Liver (tissue), 9 donors: Measurements from ENCODE around the gene DEAF1. TPM values are rescaled to one million over a fixed set of nuclear protein-coding genes. Genes with fewer than 3 reads are reported as not detected.
A peak's percentile ranks its signal among the peaks of the same experiment; 100 is the strongest.

Source experiments
- DNase-seq: peaks from one replicate; pipeline ENCODE4 v3.0.0-alpha.2; 2017; ENCODE audit warnings: low spot score
- H3K27ac ChIP-seq, 2 donors: one replicate each; pipeline ENCODE4 v1.7.0; 2013; ENCODE audit warnings: inconsistent platforms in 2 of 2, low read length in 2 of 2, control low read depth in 1 of 2, low read depth in 1 of 2, mild to moderate bottlenecking in 1 of 2
- H3K27me3 ChIP-seq, 4 donors: one replicate each; pipeline versions ENCODE4 v1.6.1 to v1.7.0; 2013; ENCODE audit warnings: low read length in 3 of 4, inconsistent platforms in 1 of 4, mild to moderate bottlenecking in 1 of 4, moderate library complexity in 1 of 4; ENCODE audit not compliant: control insufficient read depth in 4 of 4, insufficient read depth in 4 of 4
- H3K36me3 ChIP-seq, 4 donors: one replicate each; pipeline versions ENCODE4 v1.6.1 to v1.7.0; 2013; ENCODE audit warnings: low read length in 3 of 4, mild to moderate bottlenecking in 3 of 4, low read depth in 1 of 4, moderate library complexity in 1 of 4; ENCODE audit not compliant: control insufficient read depth in 4 of 4, insufficient read depth in 3 of 4
- H3K4me1 ChIP-seq, 4 donors: one replicate each; pipeline versions ENCODE4 v1.6.1 to v1.7.0; 2013; ENCODE audit warnings: low read length in 3 of 4, mild to moderate bottlenecking in 3 of 4, moderate library complexity in 1 of 4; ENCODE audit not compliant: control insufficient read depth in 4 of 4, insufficient read depth in 4 of 4
- H3K4me3 ChIP-seq, 3 donors: one replicate each; pipeline versions ENCODE4 v1.6.1 to v1.7.0; 2013; ENCODE audit warnings: low read length in 3 of 3, control low read depth in 1 of 3, low read depth in 1 of 3, mild to moderate bottlenecking in 1 of 3
- H3K9ac ChIP-seq, 2 donors: one replicate each; pipeline ENCODE4 v1.7.0; 2013; ENCODE audit warnings: low read length in 2 of 2, mild to moderate bottlenecking in 2 of 2, moderate library complexity in 2 of 2, control low read depth in 1 of 2, low read depth in 1 of 2
- H3K9me3 ChIP-seq, 4 donors: one replicate each; pipeline versions ENCODE4 v1.6.1 to v1.7.0; 2013; ENCODE audit warnings: low read length in 3 of 4; ENCODE audit not compliant: control insufficient read depth in 4 of 4
- ATF3 ChIP-seq: IDR thresholded peaks from 2 replicates; pipeline ENCODE4 v1.6.1; 2016; ENCODE audit warnings: antibody characterized with exemption
- EGR1 ChIP-seq, 2 donors: IDR thresholded peaks; 2 replicates each; pipeline ENCODE4 v1.6.1; 2016 to 2018; ENCODE audit warnings: antibody characterized with exemption in 2 of 2, low read depth in 2 of 2
- FOXA1 ChIP-seq: IDR thresholded peaks from 2 replicates; pipeline ENCODE4 v1.6.1; 2016; ENCODE audit warnings: antibody characterized with exemption
- FOXA2 ChIP-seq: IDR thresholded peaks from 2 replicates; pipeline ENCODE4 v1.6.1; 2016; ENCODE audit warnings: antibody characterized with exemption
- GABPA ChIP-seq, 2 donors: IDR thresholded peaks in 1 of 2; conservative IDR thresholded peaks in 1 of 2; 2 replicates each; pipeline ENCODE4 v1.6.1; 2016; ENCODE audit warnings: antibody characterized with exemption in 2 of 2, mild to moderate bottlenecking in 1 of 2, moderate library complexity in 1 of 2
- HNF4G ChIP-seq: IDR thresholded peaks from 2 replicates; pipeline ENCODE4 v1.6.1; 2016; ENCODE audit warnings: antibody characterized with exemption
- JUND ChIP-seq, 2 donors: IDR thresholded peaks; 2 replicates each; pipeline ENCODE4 v1.6.1; 2016; ENCODE audit warnings: antibody characterized with exemption in 2 of 2
- MAX ChIP-seq: IDR thresholded peaks from 2 replicates; pipeline ENCODE4 v1.6.1; 2016; ENCODE audit warnings: antibody characterized with exemption
- NR2F2 ChIP-seq: IDR thresholded peaks from 2 replicates; pipeline ENCODE4 v1.6.1; 2016; ENCODE audit warnings: antibody characterized with exemption
- RAD21 ChIP-seq, 2 donors: IDR thresholded peaks; 2 replicates each; pipeline ENCODE4 v1.6.1; 2016; ENCODE audit warnings: antibody characterized with exemption in 2 of 2, mild to moderate bottlenecking in 2 of 2
- REST ChIP-seq: IDR thresholded peaks from 2 replicates; pipeline ENCODE4 v1.6.1; 2016; ENCODE audit warnings: antibody characterized with exemption, mild to moderate bottlenecking
- RXRA ChIP-seq, 2 donors: IDR thresholded peaks; 2 replicates each; pipeline ENCODE4 v1.6.1; 2017 to 2018; ENCODE audit warnings: antibody characterized with exemption in 2 of 2, mild to moderate bottlenecking in 1 of 2
- SP1 ChIP-seq: IDR thresholded peaks from 2 replicates; pipeline ENCODE4 v1.6.1; 2018; ENCODE audit warnings: antibody characterized with exemption, mild to moderate bottlenecking
- TAF1 ChIP-seq: conservative IDR thresholded peaks from 2 replicates; pipeline ENCODE4 v1.6.1; 2016; ENCODE audit warnings: antibody characterized with exemption, mild to moderate bottlenecking
- YY1 ChIP-seq: IDR thresholded peaks from 2 replicates; pipeline ENCODE4 v1.6.1; 2016; ENCODE audit warnings: antibody characterized with exemption, mild to moderate bottlenecking
- ZBTB33 ChIP-seq: IDR thresholded peaks from 2 replicates; pipeline ENCODE4 v1.6.1; 2016; ENCODE audit warnings: antibody characterized with exemption
- WGBS: extraction: QIAGEN DNeasy Blood & Tissue Kit; methylation state at CpG from one replicate; pipeline ENCODE4 v1.1.7; 2013; 5-methylcytosine and 5-hydroxymethylcytosine counted together
- polyA plus RNA-seq, 2 donors: library from polyadenylated mRNA; stranded (reverse) in 1 of 2; unstranded in 1 of 2; fragments of 200-250 nt in 1 of 2; fragments of >200 nt in 1 of 2; fragmentation: Nextera tagmentation in 1 of 2; extraction: Ambion mirVana in 1 of 2; gene quantifications; one replicate each; pipeline versions ENCODE4 v1.2.1 to v1.2.3, GENCODE V29; 2013 to 2015
- total RNA-seq, 2 donors: library from RNA; depleted of rRNA; stranded (reverse); fragments of >200 nt; gene quantifications; one replicate each; pipeline ENCODE4 v1.2.3, GENCODE V29; 2014
- donor health status: healthy.
- donor health status: healthy.
- donor health status: healthy.
- donor health status: healthy.
- donor health status: healthy.

The DEAF1 gene
- total and polyA plus RNA-seq, 4 donors = 7.0 to 11.4 (median 10.1) TPM

- no peak overlapping the region for H3K4me3 ChIP-seq
- no peak overlapping the region for H3K9ac ChIP-seq
- peaks cover 3 to 20% (median 7%) of the 10 kb centered on the region in 4 donors for H3K4me1 ChIP-seq
- DNase-seq = no peak
- TF ChIP-seq ZBTB33 (no peak), TAF1 (no peak), NR2F2 (no peak), FOXA1 (no peak), EGR1 (IDR thresholded peaks at IDR 0.05; ENCODE audit: low read depth in 2 of 2) (no peak), MAX (no peak), GABPA (IDR thresholded peaks at IDR 0.05 in 1 of 2, conservative IDR thresholded peaks at IDR 0.05 in 1 of 2) (no peak), JUND (IDR thresholded peaks at IDR 0.05) (no peak), RXRA (IDR thresholded peaks at IDR 0.05) (no peak), FOXA2 (no peak), HNF4G (no peak), RAD21 (IDR thresholded peaks at IDR 0.05) (no peak), REST (no peak)
- no peak overlapping the region for H3K27ac ChIP-seq
- H3K27me3 ChIP-seq = no peaks in the 10 kb centered on the region
- peaks cover 0 to 5% (median under 1%) of the 10 kb centered on the region in 4 donors for H3K36me3 ChIP-seq
- no peaks in the 10 kb centered on the region for H3K9me3 ChIP-seq
- 79% methylated on average over 28 of the region's 28 CpGs for WGBS
Observed at GRCh38 chr11:638631-639331, 56.2 kb downstream of the DEAF1 start.

- H3K9ac ChIP-seq = no peak overlapping the region
- peaks cover 0 to 2% (median under 1%) of the 10 kb centered on the region in 4 donors for H3K36me3 ChIP-seq
- H3K4me3 ChIP-seq = peak overlapping the region in 1 of 3 donors; percentile 37
- no peaks in the 10 kb centered on the region for H3K9me3 ChIP-seq
- no peak for DNase-seq
- WGBS = 57% methylated on average over 55 of the region's 55 CpGs
- no peak overlapping the region for H3K27ac ChIP-seq
- no peaks in the 10 kb centered on the region for H3K27me3 ChIP-seq
- peaks cover 3 to 19% (median 7%) of the 10 kb centered on the region in 4 donors for H3K4me1 ChIP-seq
- TF ChIP-seq YY1 (no peak), FOXA2 (no peak), JUND (IDR thresholded peaks at IDR 0.05) (no peak), REST (no peak), ZBTB33 (no peak), GABPA (IDR thresholded peaks at IDR 0.05 in 1 of 2, conservative IDR thresholded peaks at IDR 0.05 in 1 of 2) (no peak), SP1 (no peak), ATF3 (no peak)
Observed at GRCh38 chr11:637593-638521, 57.2 kb downstream of the DEAF1 start.
